SK-N-SH treated with all-trans-retinoic acid at 6 μM for 48 hours (cell line): ENCODE measurements around the gene PEX5.
"Not testable (repeated sequence)": the region's sequence is repeated elsewhere in the genome, so short reads cannot be mapped to it uniquely, and the experiment has no call there.

ENCODE experiments used
- ATAC-seq: fragments of 200-7000 bp; cut with Tn5 transposase; 3 replicates; pipeline ENCODE4 v1.9.1; 2020; ENCODE audit warnings: mild to moderate bottlenecking, moderate library complexity
- ARNTL ChIP-seq: fragments of 450-650 bp; formaldehyde crosslinking; IDR thresholded peaks from 2 replicates; pipeline ENCODE4 v1.5.0; 2020; ENCODE audit warnings: low read depth, mild to moderate bottlenecking, moderate library complexity, borderline replicate concordance
- BACH2 ChIP-seq: fragments of 250-450 bp; sonication (Bioruptor Pico); IDR thresholded peaks from 2 replicates; pipeline ENCODE4 v1.9.0; 2021; ENCODE audit warnings: mild to moderate bottlenecking, borderline replicate concordance
- CSDC2 ChIP-seq: fragments of 250-450 bp; sonication (Bioruptor Pico); IDR thresholded peaks from 2 replicates; pipeline ENCODE4 v1.5.0; 2020; ENCODE audit warnings: mild to moderate bottlenecking, moderate library complexity
- ESRRG ChIP-seq: fragments of 250-450 bp; sonication (Bioruptor Pico); IDR thresholded peaks from 2 replicates; pipeline ENCODE4 v1.6.1; 2021; ENCODE audit warnings: mild to moderate bottlenecking
- ISL1 ChIP-seq: fragments of 250-450 bp; sonication (Bioruptor Pico); IDR thresholded peaks from 2 replicates; pipeline ENCODE4 v2.1.2; 2022; ENCODE audit warnings: mild to moderate bottlenecking, moderate library complexity
- OSR1 ChIP-seq: fragments of 250-450 bp; sonication (Bioruptor Pico); IDR thresholded peaks from 2 replicates; pipeline ENCODE4 v1.8.0; 2022; ENCODE audit warnings: moderate library complexity, mild to moderate bottlenecking, inconsistent platforms
- PATZ1 ChIP-seq: fragments of 250-450 bp; sonication (Bioruptor Pico); IDR thresholded peaks from 2 replicates; pipeline ENCODE4 v1.8.0; 2020; ENCODE audit warnings: mild to moderate bottlenecking, moderate library complexity, borderline replicate concordance
- PPARA ChIP-seq: fragments of 250-450 bp; sonication (Bioruptor Pico); IDR thresholded peaks from 2 replicates; pipeline ENCODE4 v1.5.0; 2020; ENCODE audit warnings: mild to moderate bottlenecking, borderline replicate concordance
- RARB ChIP-seq: fragments of 250-450 bp; sonication (Bioruptor Pico); IDR thresholded peaks from 2 replicates; pipeline ENCODE4 v1.8.0; 2021; ENCODE audit warnings: mild to moderate bottlenecking, moderate library complexity
- SNAI2 ChIP-seq: fragments of 250-450 bp; sonication (Bioruptor Pico); IDR thresholded peaks from 2 replicates; pipeline ENCODE4 v1.5.0; 2020; ENCODE audit warnings: mild to moderate bottlenecking, moderate library complexity
- TOX ChIP-seq: fragments of 250-450 bp; sonication (Bioruptor Pico); IDR thresholded peaks from 2 replicates; pipeline ENCODE4 v1.8.0; 2021; ENCODE audit warnings: mild to moderate bottlenecking, moderate library complexity, borderline replicate concordance
- TSHZ2 ChIP-seq: fragments of 250-450 bp; sonication (Bioruptor Pico); IDR thresholded peaks from 2 replicates; pipeline ENCODE4 v1.5.0; 2020; ENCODE audit warnings: mild to moderate bottlenecking, moderate library complexity
- ZC3H10 ChIP-seq: fragments of 250-450 bp; sonication (Bioruptor Pico); IDR thresholded peaks from 2 replicates; pipeline ENCODE4 v1.5.1; 2021; ENCODE audit warnings: mild to moderate bottlenecking, moderate library complexity

Gene PEX5

GRCh38 chr12:7242176-7243101, 53.0 kb downstream of the PEX5 start:
- no peak for TF ChIP-seq ZC3H10 (CRISPR knock-in tag)
- no peak for TF ChIP-seq TSHZ2 (CRISPR knock-in tag)
- no peak for ATAC-seq

- ATAC-seq = not testable (repeated sequence)
These were observed 62.0 kb downstream of the PEX5 start for GRCh38 chr12:7251328-7251996.

GRCh38 chr12:7259060-7259459, 69.6 kb downstream of the PEX5 start:
- ATAC-seq = no peak
- TF ChIP-seq TSHZ2 (CRISPR knock-in tag) (no peak), ISL1 (CRISPR knock-in tag) (no peak), PATZ1 (no peak), ESRRG (CRISPR knock-in tag) (no peak), PPARA (no peak), RARB (CRISPR knock-in tag) (no peak), TOX (no peak), CSDC2 (CRISPR knock-in tag) (no peak), OSR1 (CRISPR knock-in tag) (no peak), SNAI2 (CRISPR knock-in tag) (no peak), ARNTL (CRISPR knock-in tag) (no peak), BACH2 (no peak)
